ENCODE measurements around the gene JMJD8. TPM values are rescaled to one million over a fixed set of nuclear protein-coding genes. Genes with fewer than 3 reads are reported as not detected.

JMJD8 gene
- total RNA-seq, 1 experiment from 2014 or later: 47.1 TPM

DNA sequence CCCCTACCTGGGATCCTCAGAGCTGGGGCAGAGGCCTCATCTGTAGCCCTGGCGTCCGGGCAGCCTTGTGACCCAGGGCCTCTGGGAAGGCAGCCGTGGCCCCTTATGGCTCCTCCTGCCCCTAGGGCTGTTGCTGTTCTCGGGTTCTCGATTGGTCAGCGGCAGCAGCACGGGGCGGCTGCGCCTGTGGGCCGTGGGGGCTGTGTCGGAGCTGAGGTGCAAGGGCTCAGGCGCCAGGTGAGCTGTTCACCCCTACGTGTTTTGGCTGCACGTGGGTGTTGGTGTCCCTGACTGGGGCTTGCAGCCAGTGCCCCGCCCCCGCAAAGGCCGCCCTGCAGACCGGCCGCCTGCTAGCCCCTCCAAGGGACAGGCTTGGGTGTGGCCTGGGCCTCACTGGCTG is 22.0 kb downstream of the JMJD8 start:
- DNase-seq (ENCODE audit: low read depth): no peak

GRCh38 chr16:661184-661821 is 22.8 kb downstream of the JMJD8 start:
- no peak for DNase-seq (ENCODE audit: low read depth)

GRCh38 chr16:660459-661183 is 23.5 kb downstream of the JMJD8 start:
- peak; percentile 53 for DNase-seq (ENCODE audit: low read depth)

- DNase-seq (ENCODE audit: low read depth): no peak
Observed at GRCh38 chr16:660132-660458, 24.0 kb downstream of the JMJD8 start.

DNA sequence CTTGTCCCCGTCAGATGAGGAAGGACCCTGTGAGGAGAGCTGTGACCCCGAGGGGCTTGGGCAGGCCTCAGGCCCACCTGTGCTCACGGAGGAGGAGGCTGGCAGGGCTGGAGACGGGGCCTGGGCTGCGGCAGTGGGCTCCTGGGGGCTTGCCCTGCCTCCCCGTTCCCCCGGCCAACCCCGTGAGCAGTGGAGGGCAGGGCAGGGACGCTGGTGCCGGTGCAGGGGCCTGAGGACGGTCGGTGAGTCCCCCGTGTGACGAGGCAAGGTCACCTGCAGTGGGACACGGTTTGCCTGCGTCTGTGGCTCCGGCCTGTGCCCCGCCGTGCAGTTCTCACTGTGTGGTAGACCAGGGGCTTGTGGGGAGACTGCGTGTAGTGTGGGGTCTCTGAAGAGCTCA is 24.5 kb downstream of the JMJD8 start:
- DNase-seq (ENCODE audit: low read depth): no peak

- DNase-seq (ENCODE audit: low read depth): no peak
Observed at GRCh38 chr16:658679-659571, 25.2 kb downstream of the JMJD8 start.

DNA sequence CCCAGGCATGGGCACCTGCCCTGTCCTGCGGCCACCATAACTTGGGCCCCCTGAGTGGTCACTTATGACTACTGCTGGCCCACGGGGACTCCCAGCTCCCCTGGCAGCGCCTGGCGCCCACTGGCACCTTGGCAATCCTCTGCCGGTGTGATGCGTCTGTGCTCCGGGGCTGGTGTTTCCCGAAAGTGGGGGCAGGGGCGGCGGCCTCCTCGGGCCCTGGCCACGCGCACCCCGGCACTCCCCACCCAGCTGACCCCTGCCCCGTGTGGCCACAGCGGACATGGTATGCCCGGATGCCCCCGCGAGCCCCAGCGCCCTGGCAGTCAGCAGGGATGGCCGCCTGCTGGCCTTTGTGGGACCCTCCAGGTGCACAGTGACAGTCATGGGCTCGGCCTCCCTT is 26.6 kb downstream of the JMJD8 start:
- no peak for DNase-seq (ENCODE audit: low read depth)

DNA sequence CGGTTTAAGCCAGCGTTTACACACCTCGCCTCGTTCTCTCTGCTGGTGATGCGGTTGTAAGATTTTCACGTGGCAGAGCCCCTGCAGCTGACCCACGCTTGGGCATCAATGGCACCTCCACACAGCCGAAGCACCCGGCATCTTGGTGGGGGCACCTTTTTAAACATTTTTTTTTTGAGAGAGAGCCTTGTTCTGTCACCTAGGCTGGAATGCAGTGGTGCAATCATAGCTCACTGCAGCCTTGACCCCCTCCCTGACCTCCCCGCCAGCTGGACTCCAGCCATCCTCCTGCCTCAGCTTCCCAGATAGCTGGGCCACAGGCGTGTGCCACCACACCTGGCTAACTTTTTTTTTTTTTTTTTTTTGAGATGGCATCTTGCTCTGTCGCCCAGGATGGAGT is 30.1 kb downstream of the JMJD8 start:
- DNase-seq (ENCODE audit: low read depth): no peak

DNA sequence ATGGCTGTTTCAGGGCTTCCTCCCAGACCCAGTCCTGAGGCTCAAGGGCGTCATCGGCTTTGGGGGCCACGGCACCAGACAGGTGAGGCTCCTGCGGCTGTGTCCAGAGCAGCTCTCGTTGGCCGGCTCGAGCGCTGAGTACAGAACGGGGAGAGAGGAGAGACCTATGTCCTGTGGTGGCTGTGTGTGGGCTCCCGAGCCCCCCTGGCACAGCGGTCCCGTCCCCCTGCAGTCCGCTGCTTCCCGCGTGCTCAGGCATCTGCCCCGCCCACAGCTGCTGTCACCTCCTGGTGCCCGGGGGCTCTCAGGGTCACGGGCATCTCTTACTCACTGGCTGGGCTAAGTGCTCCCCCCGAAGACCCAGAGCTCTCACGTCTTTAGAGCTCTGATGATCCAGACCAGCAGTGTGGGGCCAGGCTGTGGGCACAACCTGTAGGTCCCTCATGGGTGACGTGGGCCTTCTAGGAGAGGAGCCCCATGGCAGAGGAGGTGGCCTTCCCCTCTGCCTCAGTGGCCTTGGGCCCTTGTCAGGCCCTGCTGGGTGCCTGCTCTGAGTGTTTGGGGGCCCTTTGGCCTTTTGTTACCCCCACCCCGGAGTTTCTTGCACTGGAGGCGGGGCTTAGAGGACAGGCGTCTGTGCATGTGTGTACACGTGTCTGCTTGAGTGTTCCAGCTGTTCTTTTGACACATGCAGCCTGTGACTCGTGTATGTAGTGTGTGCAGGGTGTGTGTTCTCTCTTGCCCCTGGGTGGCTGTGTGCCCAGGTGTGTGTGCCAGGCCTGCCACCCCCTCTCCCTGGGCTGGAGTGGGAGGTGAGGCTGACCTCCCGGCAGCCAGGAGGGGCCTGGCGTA is 31.5 kb downstream of the JMJD8 start:
- DNase-seq (ENCODE audit: low read depth): no peak

- no peak for DNase-seq (ENCODE audit: low read depth)
Observed at GRCh38 chr16:651844-652243, 32.3 kb downstream of the JMJD8 start.

DNA sequence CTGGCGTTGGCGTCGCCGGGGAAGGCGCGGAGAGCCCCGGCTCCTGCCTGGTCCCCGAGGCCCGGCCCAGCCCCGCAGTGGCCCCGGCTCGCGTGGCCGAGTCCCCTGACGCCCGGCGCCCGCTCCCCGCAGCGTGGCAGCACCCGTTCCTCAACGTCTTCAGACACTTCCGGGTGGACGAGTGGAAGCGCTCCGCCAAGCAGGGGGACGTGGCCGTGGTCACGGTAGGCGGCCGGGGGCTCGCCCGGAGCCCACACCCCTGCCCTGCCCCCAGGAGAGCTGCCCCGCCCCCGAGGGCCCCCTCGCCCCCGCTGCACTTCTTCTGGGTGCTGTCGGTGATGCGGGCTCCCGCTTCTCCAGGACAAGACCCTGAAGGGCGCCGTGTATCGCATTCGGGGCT is 34.5 kb downstream of the JMJD8 start:
- DNase-seq (ENCODE audit: low read depth): no peak

GRCh38 chr16:648781-649589 is 35.1 kb downstream of the JMJD8 start, which contains the start of gene WDR90:
WDR90 (plus strand) TSS chr16:649365; CDS start chr16:649417, 52 bp downstream.
- DNase-seq (ENCODE audit: low read depth): peak; percentile 86

GRCh38 chr16:648071-648780 is 35.9 kb downstream of the JMJD8 start:
- DNase-seq (ENCODE audit: low read depth): peak; percentile 15

DNA sequence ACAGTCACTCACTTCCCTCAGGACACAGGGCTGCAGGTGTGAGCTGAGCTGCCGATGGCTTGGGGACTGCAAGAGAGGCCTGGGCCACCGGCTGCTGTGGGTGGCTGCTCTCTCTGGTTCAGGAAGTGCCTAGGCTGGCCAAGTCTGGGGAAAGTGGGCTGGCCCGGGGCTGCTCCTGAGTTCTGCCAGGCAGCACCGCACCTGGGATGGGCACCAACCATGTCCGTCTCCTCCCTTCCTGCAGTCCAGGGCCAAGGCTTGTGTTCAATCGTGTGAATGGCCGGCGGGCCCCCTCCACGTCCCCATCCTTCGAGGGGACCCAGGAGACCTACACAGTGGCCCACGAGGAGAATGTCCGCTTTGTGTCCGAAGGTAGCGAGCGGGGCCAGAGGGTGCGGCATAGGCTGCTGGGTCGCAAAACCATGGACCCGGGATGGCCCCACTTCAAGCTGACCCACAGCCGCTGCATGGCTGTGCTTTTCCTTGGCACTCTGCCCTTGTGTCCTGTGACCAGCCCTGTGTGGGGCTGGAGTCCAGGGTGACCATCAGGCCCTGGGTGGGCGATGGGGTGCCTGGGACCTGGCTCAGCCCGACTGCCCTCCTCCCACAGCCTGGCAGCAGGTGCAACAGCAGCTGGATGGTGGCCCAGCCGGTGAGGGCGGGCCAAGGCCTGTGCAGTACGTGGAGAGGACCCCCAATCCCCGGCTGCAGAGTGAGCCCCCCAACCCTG is 36.8 kb downstream of the JMJD8 start:
- no peak for DNase-seq (ENCODE audit: low read depth)

- no peak for DNase-seq (ENCODE audit: low read depth)
Observed at GRCh38 chr16:646679-647172, 37.4 kb downstream of the JMJD8 start.

- peak; percentile 15 for DNase-seq (ENCODE audit: low read depth)
Observed at GRCh38 chr16:645852-646678, 38.1 kb downstream of the JMJD8 start.

- DNase-seq (ENCODE audit: low read depth): no peak
Observed at GRCh38 chr16:644556-644955, 39.6 kb downstream of the JMJD8 start.

- DNase-seq (ENCODE audit: low read depth): no peak
Observed at GRCh38 chr16:643050-643368, 41.1 kb downstream of the JMJD8 start.
